ENCODE measurements around the gene PTPA. TPM values are rescaled to one million over a fixed set of nuclear protein-coding genes. Genes with fewer than 3 reads are reported as not detected.

The PTPA gene
- total RNA-seq, 3 donors from 2014 or later (not counting 1 experiment from before 2014, with no cell fraction given), result 63.2 to 69.4 (median 64.9) TPM

DNA sequence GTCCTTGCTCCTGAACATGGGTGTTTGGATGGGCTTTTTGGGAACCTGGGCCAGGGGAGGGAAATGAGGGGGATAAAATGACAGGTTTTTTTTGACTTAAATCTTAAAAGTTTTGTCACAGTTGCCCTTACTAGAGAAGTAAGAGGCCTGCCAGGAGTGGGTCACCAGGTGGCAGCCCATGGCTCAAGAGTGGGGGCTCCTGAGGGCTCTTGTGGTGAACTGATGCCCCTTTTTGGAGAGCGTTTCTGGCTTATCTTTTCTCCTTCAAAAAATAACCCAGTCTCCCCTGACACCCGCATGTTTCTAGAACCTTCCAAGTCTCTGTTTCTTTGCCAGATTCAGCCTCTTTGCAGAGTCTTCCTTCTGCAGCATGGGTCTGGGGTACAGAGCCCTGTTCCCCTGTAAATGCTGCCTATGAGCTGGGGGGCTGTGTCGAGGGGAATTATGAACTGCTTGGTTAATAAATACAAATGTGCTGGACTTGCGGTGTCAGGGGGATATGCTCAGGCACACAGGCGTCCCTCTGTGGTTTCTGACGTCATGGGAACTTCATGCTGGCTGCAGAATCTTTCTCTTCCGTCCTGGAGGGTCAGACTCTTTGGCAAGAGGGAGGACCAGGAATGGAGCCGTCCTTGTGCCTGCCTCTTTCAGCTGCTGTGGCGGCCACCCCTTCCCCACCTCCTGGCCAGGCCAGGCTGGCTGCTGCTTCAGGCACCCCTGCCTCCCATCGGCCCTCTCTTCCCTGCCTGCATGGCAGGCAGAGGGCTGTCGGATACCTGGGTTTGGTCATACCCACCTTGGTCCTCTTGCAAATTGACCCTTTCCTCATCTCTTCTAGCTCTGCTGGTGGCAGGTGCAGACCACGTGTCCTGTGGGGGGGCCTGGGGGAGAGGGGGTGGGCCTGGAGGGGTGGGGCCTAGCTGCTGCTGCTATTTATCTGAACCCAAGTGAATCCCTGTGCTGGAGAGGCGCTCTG is 30.1 kb downstream of the PTPA start:
- H3K27me3 ChIP-seq (ENCODE audit: control insufficient read depth, insufficient read depth, low read length), result no peaks in the 10 kb centered on the region
- peak overlapping the region; percentile 68 for H3K4me3 Mint-ChIP-seq
- TF ChIP-seq, protein P1, sequence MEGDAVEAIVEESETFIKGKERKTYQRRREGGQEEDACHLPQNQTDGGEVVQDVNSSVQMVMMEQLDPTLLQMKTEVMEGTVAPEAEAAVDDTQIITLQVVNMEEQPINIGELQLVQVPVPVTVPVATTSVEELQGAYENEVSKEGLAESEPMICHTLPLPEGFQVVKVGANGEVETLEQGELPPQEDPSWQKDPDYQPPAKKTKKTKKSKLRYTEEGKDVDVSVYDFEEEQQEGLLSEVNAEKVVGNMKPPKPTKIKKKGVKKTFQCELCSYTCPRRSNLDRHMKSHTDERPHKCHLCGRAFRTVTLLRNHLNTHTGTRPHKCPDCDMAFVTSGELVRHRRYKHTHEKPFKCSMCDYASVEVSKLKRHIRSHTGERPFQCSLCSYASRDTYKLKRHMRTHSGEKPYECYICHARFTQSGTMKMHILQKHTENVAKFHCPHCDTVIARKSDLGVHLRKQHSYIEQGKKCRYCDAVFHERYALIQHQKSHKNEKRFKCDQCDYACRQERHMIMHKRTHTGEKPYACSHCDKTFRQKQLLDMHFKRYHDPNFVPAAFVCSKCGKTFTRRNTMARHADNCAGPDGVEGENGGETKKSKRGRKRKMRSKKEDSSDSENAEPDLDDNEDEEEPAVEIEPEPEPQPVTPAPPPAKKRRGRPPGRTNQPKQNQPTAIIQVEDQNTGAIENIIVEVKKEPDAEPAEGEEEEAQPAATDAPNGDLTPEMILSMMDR (IDR thresholded peaks at IDR 0.05), result no peak
- H3K9me3 ChIP-seq (ENCODE audit: control insufficient read depth, insufficient read depth, low read length), result no peaks in the 10 kb centered on the region
- no peaks in the 10 kb centered on the region for H3K27me3 Mint-ChIP-seq (ENCODE audit: low read depth in 2 of 2)
- H3K27ac Mint-ChIP-seq, result peak overlapping the region; percentile 91 to 93
- peaks cover 24% of the 10 kb centered on the region for H3K36me3 ChIP-seq (ENCODE audit: control insufficient read depth, insufficient read depth, low read length)
- DNase-seq (no peak), ATAC-seq (peak in 1 of 3 donors; percentile 14)
- H3K4me1 Mint-ChIP-seq, result peaks cover 14 to 39% of the 10 kb centered on the region in 2 donors
- no peaks in the 10 kb centered on the region for H3K9me3 Mint-ChIP-seq
- no peak overlapping the region for H3K4me3 ChIP-seq (ENCODE audit: low read length)
- 36% methylated on average over 12 of the region's 13 CpGs for WGBS (ENCODE audit: insufficient coverage)
- no peaks in the 10 kb centered on the region for H3K36me3 Mint-ChIP-seq
- peak overlapping the region; percentile 100 for H3K27ac ChIP-seq (ENCODE audit: low read length)
- intact Hi-C loops (cut with micrococcal nuclease), result loop anchor here (5.0 kb wide), 1 partner anchor 36 kb away; the partner anchor contains the start of gene IER5L
- peaks cover 35% of the 10 kb centered on the region for H3K4me1 ChIP-seq (ENCODE audit: control insufficient read depth, insufficient read depth, low read length)

DNA sequence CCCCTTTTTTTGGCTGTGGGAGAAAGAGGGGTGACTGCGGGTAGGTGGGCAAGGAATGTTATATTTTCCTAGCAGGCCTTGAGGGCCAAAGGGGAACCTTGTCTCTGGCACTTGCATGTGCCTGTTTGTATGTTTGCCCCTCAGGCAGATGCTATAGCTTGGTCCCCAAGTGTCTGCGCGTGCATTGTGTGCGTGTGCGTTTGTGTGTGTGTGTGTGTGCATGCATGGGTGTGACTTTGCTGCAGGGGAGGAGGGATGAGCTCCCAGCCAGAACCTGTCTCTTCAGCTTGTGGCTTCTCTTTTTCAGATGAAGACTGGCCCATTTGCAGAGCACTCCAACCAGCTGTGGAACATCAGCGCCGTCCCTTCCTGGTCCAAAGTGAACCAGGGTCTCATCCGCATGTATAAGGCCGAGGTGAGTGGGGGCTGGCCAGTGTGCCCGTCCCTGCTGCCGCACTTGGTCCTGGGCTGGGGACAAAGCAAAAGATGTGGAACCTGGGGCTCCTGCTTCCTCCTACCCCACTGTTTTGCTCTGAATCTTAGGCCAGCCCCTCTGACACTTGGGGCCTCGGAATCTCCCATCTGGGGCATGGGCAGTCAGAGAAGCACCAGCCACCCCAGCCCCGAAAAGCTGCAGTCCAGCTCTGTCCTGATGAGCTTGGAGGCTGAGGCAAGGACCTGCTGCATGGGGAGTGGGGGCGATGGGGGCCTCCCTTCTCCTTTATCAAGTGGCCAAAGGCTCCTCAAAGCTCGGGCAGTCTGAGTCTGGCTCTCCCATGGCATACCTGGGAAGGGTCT is 31.1 kb downstream of the PTPA start:
- TF ChIP-seq, protein P1 (IDR thresholded peaks at IDR 0.05), result no peak
- intact Hi-C loops (cut with micrococcal nuclease), result loop anchor here (5.0 kb wide), 1 partner anchor 35 kb away; the partner anchor contains the start of gene IER5L
- peak overlapping the region; percentile 11 for H3K27ac ChIP-seq (ENCODE audit: low read length)
- Mint-ChIP-seq H3K4me3 (no peak overlapping the region), H3K9me3 (no peaks in the 10 kb centered on the region), H3K36me3 (no peaks in the 10 kb centered on the region), H3K4me1 (peaks cover 14 to 44% of the 10 kb centered on the region in 2 donors), H3K27me3 (ENCODE audit: low read depth in 2 of 2) (no peaks in the 10 kb centered on the region), H3K27ac (peak overlapping the region; percentile 91 to 93)
- no peaks in the 10 kb centered on the region for H3K27me3 ChIP-seq (ENCODE audit: control insufficient read depth, insufficient read depth, low read length)
- peaks cover 35% of the 10 kb centered on the region for H3K4me1 ChIP-seq (ENCODE audit: control insufficient read depth, insufficient read depth, low read length)
- 87% methylated on average over 15 of the region's 15 CpGs for WGBS (ENCODE audit: insufficient coverage)
- no peak overlapping the region for H3K4me3 ChIP-seq (ENCODE audit: low read length)
- H3K9me3 ChIP-seq (ENCODE audit: control insufficient read depth, insufficient read depth, low read length), result no peaks in the 10 kb centered on the region
- ATAC-seq, result no peak
- H3K36me3 ChIP-seq (ENCODE audit: control insufficient read depth, insufficient read depth, low read length), result peaks cover 17% of the 10 kb centered on the region
- DNase-seq, result no peak

DNA sequence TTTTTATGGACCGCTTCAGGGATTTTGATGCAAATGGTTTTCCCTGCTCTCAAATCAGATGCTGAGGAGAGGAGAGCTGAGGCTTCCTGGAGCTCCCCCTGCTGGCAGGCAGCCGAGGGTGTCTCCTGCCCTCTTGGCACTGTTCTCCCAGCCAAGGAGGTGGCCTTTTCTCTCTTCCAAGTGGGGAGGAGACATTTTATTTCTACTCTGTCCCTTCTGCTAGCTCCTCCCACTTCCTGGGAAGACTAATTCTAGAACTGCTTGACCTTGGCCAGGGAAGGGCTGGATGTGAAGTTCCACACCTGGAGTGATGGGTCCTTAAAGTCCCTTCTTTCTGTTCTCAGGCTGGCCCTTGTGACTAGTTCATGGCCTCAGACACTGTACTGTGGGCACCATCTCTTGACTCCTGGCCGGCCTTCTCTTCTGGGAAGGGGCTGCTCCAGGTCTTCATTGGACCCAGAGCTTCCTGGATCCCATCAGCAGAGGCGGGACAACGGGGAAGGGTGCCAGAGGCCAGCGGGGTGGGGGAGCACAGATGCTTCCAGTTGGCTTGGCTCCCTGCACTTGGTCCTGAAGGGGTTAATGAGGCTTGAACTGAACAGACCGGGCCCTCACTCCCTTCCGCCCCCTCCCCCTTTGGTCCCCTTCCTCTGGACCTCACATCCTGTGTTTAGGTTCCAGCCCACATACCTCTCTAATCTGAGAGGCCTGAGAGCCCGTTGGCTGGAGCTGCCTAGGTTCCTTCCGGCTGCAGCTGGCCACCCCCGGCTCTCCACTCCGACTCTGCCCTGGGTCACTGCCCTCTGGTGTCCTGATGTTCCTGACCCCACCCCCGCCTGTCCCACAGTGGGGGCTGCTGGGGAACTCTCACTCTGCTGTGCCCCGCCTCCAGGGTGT is 32.1 kb downstream of the PTPA start:
- Mint-ChIP-seq H3K4me1 (peaks cover 14 to 44% of the 10 kb centered on the region in 2 donors), H3K27me3 (ENCODE audit: low read depth in 2 of 2) (no peaks in the 10 kb centered on the region), H3K36me3 (no peaks in the 10 kb centered on the region), H3K9me3 (no peaks in the 10 kb centered on the region), H3K4me3 (peak overlapping the region; percentile 21), H3K27ac (peak overlapping the region in 1 of 2 donors; percentile 69)
- no peaks in the 10 kb centered on the region for H3K27me3 ChIP-seq (ENCODE audit: control insufficient read depth, insufficient read depth, low read length)
- H3K4me3 ChIP-seq (ENCODE audit: low read length), result no peak overlapping the region
- peaks cover 35% of the 10 kb centered on the region for H3K4me1 ChIP-seq (ENCODE audit: control insufficient read depth, insufficient read depth, low read length)
- no peaks in the 10 kb centered on the region for H3K9me3 ChIP-seq (ENCODE audit: control insufficient read depth, insufficient read depth, low read length)
- DNase-seq (peak; percentile 74 to 87), ATAC-seq (peak; percentile 32 to 57 (median 52))
- H3K36me3 ChIP-seq (ENCODE audit: control insufficient read depth, insufficient read depth, low read length), result peaks cover 17% of the 10 kb centered on the region
- TF ChIP-seq, protein P1 (IDR thresholded peaks at IDR 0.05), result peak; percentile 92
- intact Hi-C loops (cut with micrococcal nuclease), result loop anchor here (5.0 kb wide), 1 partner anchor 34 kb away; the partner anchor contains the start of gene IER5L
- H3K27ac ChIP-seq (ENCODE audit: low read length), result no peak overlapping the region
- WGBS (ENCODE audit: insufficient coverage), result 73% methylated on average over 14 of the region's 14 CpGs

All from natural killer cell (primary cell).